Measurements from ENCODE around the gene MAP2K7. TPM values are rescaled to one million over a fixed set of nuclear protein-coding genes. Genes with fewer than 3 reads are reported as not detected.

MAP2K7 gene
- total RNA-seq, 1 experiment from 2014 or later: 46.1 TPM

DNA sequence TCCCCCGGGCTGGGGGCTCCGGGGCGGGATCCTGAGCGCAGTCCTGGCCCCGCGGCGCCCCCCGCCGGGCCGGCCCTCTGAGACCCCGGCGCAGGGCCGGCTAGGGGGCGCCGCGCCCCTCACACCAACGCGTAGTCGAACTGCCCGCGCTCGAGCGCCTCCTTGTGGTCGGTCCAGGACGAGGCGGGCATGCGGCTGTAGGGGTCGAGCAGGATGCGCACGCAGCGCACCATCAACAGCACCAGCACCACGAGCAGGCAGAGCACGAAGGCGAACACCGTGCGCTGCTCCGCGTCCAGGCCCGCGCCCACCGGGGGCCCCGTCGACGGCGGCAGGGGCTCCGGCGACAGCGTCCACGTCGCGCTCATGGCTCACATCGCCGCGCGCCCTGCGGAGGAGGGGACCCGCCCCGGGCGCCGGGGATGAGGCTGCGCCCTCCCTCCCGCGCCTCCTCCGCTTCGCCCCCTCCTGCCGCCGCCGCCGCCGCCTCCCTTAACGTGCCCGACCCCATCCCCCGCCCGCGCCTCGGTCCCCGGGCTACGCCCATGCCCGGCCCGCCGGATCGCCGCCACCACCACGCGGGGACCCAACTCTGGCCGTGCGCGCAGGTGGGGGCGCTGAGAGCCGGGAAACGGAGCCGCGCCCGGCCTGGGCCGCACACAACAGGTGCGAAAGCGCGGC lies 21.6 kb downstream of the MAP2K7 start:
- POLR2A ChIA-PET (ENCODE audit: low non-redundant PET): no interaction called here
- peak overlapping the region; percentile 69 for H3K27ac ChIP-seq (ENCODE audit: low read depth, low read length, poor library complexity, severe bottlenecking)
- CTCF ChIA-PET: no interaction called here
- no peaks in the 10 kb centered on the region for H3K27me3 ChIP-seq (replicated peaks; ENCODE audit: insufficient read depth, low read depth, low read length, poor library complexity)
- TSS peak; percentile 72 for BruUV-seq (replicated peaks)
- TF ChIP-seq CTCF (conservative IDR thresholded peaks at IDR 0.05; ENCODE audit: low read depth, low read length) (peak; percentile 88), EZH2 (IDR thresholded peaks at IDR 0.05; ENCODE audit: borderline replicate concordance, low read depth, low read length, poor library complexity, severe bottlenecking) (no peak)
- intact Hi-C loops (cut with micrococcal nuclease; ENCODE audit: unreplicated experiment): no loop called here
- H3K4me3 ChIP-seq (ENCODE audit: low read depth, low read length, poor library complexity, severe bottlenecking): peak overlapping the region; percentile 57
- H3K4me1 ChIP-seq (ENCODE audit: insufficient read depth, low read length, poor library complexity, severe bottlenecking): peaks cover 51% of the 10 kb centered on the region
- no peaks in the 10 kb centered on the region for H3K9me3 ChIP-seq (ENCODE audit: low read depth, low read length, poor library complexity, severe bottlenecking)
- H3K36me3 ChIP-seq (ENCODE audit: insufficient read depth, low read length, poor library complexity, severe bottlenecking): peaks cover 17% of the 10 kb centered on the region
- peak; percentile 91 for DNase-seq (ENCODE audit: low spot score)

GRCh38 chr19:7926021-7926726 lies 22.5 kb downstream of the MAP2K7 start, which contains the start of gene CTXN1:
CTXN1 (minus strand) TSS chr19:7926135; CDS start chr19:7925538, 597 bp downstream.
- intact Hi-C loops (cut with micrococcal nuclease; ENCODE audit: unreplicated experiment): no loop called here
- H3K4me3 ChIP-seq (ENCODE audit: low read depth, low read length, poor library complexity, severe bottlenecking): peak within 1 kb of the TSS; percentile 57
- H3K27ac ChIP-seq (ENCODE audit: low read depth, low read length, poor library complexity, severe bottlenecking): peak within 1 kb of the TSS; percentile 69
- no TSS peak for BruUV-seq (replicated peaks)
- ChIA-PET POLR2A (ENCODE audit: low non-redundant PET) (interaction anchor here (0.7 kb wide), 1 partner anchor 18 kb away, joined by 3 read pairs; no protein-coding TSS in a partner anchor), CTCF (no interaction called here)
- H3K9me3 ChIP-seq (ENCODE audit: low read depth, low read length, poor library complexity, severe bottlenecking): no peaks in the 10 kb centered on the region
- TF ChIP-seq EZH2 (IDR thresholded peaks at IDR 0.05; ENCODE audit: borderline replicate concordance, low read depth, low read length, poor library complexity, severe bottlenecking) (no peak), CTCF (conservative IDR thresholded peaks at IDR 0.05; ENCODE audit: low read depth, low read length) (no peak)
- peak; percentile 77 for DNase-seq (ENCODE audit: low spot score)
- peaks cover 26% of the 10 kb centered on the region for H3K36me3 ChIP-seq (ENCODE audit: insufficient read depth, low read length, poor library complexity, severe bottlenecking)
- H3K4me1 ChIP-seq (ENCODE audit: insufficient read depth, low read length, poor library complexity, severe bottlenecking): peaks cover 49% of the 10 kb centered on the region
- H3K27me3 ChIP-seq (replicated peaks; ENCODE audit: insufficient read depth, low read depth, low read length, poor library complexity): no peaks in the 10 kb centered on the region

GRCh38 chr19:7926727-7927604 lies 23.3 kb downstream of the MAP2K7 start:
- POLR2A ChIA-PET (ENCODE audit: low non-redundant PET): interaction anchor here (0.7 kb wide), 1 partner anchor 17 kb away, joined by 3 read pairs; no protein-coding TSS in a partner anchor
- Histone ChIP-seq H3K27ac (ENCODE audit: low read depth, low read length, poor library complexity, severe bottlenecking) (peak overlapping the region; percentile 38), H3K4me3 (ENCODE audit: low read depth, low read length, poor library complexity, severe bottlenecking) (no peak overlapping the region), H3K36me3 (ENCODE audit: insufficient read depth, low read length, poor library complexity, severe bottlenecking) (peaks cover 31% of the 10 kb centered on the region), H3K27me3 (replicated peaks; ENCODE audit: insufficient read depth, low read depth, low read length, poor library complexity) (no peaks in the 10 kb centered on the region), H3K4me1 (ENCODE audit: insufficient read depth, low read length, poor library complexity, severe bottlenecking) (peaks cover 43% of the 10 kb centered on the region), H3K9me3 (ENCODE audit: low read depth, low read length, poor library complexity, severe bottlenecking) (no peaks in the 10 kb centered on the region)
- CTCF ChIA-PET: no interaction called here
- intact Hi-C loops (cut with micrococcal nuclease; ENCODE audit: unreplicated experiment): no loop called here
- no TSS peak for BruUV-seq (replicated peaks)
- TF ChIP-seq EZH2 (IDR thresholded peaks at IDR 0.05; ENCODE audit: borderline replicate concordance, low read depth, low read length, poor library complexity, severe bottlenecking) (no peak), CTCF (conservative IDR thresholded peaks at IDR 0.05; ENCODE audit: low read depth, low read length) (no peak)
- no peak for DNase-seq (ENCODE audit: low spot score)
